NCI-H446 (cell line): Measurements from ENCODE around the gene COG8.
A peak's percentile ranks its signal among the peaks of the same experiment; 100 is the strongest.
"Not testable (repeated sequence)": the region's sequence is repeated elsewhere in the genome, so short reads cannot be mapped to it uniquely, and the experiment has no call there.

Source experiments
- DNase-seq, 2 experiments: peaks; one replicate each; lab custom pipeline; 2025; lab: John Stamatoyannopoulos, UW

Gene COG8

GRCh38 chr16:69339289-69340094 lies at the start of gene COG8, which contains the start of gene NIP7:
Gene COG8, minus strand, starts transcription at chr16:69339564. Its CDS starts 12 bp downstream, at chr16:69339552.
Gene NIP7, plus strand, starts transcription at chr16:69339772. Its CDS starts 58 bp downstream, at chr16:69339830.
- peak; percentile 84 to 94 for DNase-seq

- no peak for DNase-seq
These were observed 47.2 kb upstream of the COG8 start for GRCh38 chr16:69386596-69386995.

GRCh38 chr16:69384974-69385373 lies 45.6 kb upstream of the COG8 start:
- DNase-seq, result no peak

GRCh38 chr16:69382421-69382820 lies 43.1 kb upstream of the COG8 start:
- DNase-seq, result no peak

GRCh38 chr16:69381231-69381630 lies 41.9 kb upstream of the COG8 start:
- no peak for DNase-seq

GRCh38 chr16:69378760-69379159 lies 39.4 kb upstream of the COG8 start:
- DNase-seq, result no peak

- no peak for DNase-seq
These were observed 38.7 kb upstream of the COG8 start for GRCh38 chr16:69378036-69378435.

GRCh38 chr16:69376393-69377059 lies 37.2 kb upstream of the COG8 start:
- no peak for DNase-seq

GRCh38 chr16:69373019-69373418 lies 33.7 kb upstream of the COG8 start:
- no peak for DNase-seq

- DNase-seq, result no peak
These were observed 32.2 kb upstream of the COG8 start for GRCh38 chr16:69371564-69371963.

GRCh38 chr16:69368866-69369265 lies 29.5 kb upstream of the COG8 start:
- DNase-seq, result no peak

GRCh38 chr16:69367980-69368379 lies 28.6 kb upstream of the COG8 start:
- no peak for DNase-seq

- DNase-seq, result no peak
These were observed 27.1 kb upstream of the COG8 start for GRCh38 chr16:69366431-69366830.

- DNase-seq, result no peak
These were observed 26.5 kb upstream of the COG8 start for GRCh38 chr16:69365901-69366300.

- no peak for DNase-seq
These were observed 24.7 kb upstream of the COG8 start for GRCh38 chr16:69364088-69364487.

- no peak for DNase-seq
These were observed 23.9 kb upstream of the COG8 start for GRCh38 chr16:69363281-69363717.

- not testable (repeated sequence) for DNase-seq
These were observed 20.7 kb upstream of the COG8 start for GRCh38 chr16:69360070-69360469.

GRCh38 chr16:69351309-69352027 lies 12.1 kb upstream of the COG8 start, which contains the start of gene TMED6:
Gene TMED6, minus strand, starts transcription at chr16:69351786. Its CDS starts 33 bp downstream, at chr16:69351753.
- DNase-seq, result no peak

GRCh38 chr16:69350536-69351133 lies 11.3 kb upstream of the COG8 start:
- DNase-seq, result no peak

GRCh38 chr16:69349536-69349935 lies 10.2 kb upstream of the COG8 start:
- no peak for DNase-seq

GRCh38 chr16:69348222-69348621 lies 8.9 kb upstream of the COG8 start:
- no peak for DNase-seq

- no peak for DNase-seq
These were observed 7.3 kb upstream of the COG8 start for GRCh38 chr16:69346683-69347082.
